ENCODE measurements around the gene TMEM69. TPM values are rescaled to one million over a fixed set of nuclear protein-coding genes. Genes with fewer than 3 reads are reported as not detected.

TMEM69 gene
- total RNA-seq, 1 experiment from 2014 or later, result 39.3 TPM

DNA sequence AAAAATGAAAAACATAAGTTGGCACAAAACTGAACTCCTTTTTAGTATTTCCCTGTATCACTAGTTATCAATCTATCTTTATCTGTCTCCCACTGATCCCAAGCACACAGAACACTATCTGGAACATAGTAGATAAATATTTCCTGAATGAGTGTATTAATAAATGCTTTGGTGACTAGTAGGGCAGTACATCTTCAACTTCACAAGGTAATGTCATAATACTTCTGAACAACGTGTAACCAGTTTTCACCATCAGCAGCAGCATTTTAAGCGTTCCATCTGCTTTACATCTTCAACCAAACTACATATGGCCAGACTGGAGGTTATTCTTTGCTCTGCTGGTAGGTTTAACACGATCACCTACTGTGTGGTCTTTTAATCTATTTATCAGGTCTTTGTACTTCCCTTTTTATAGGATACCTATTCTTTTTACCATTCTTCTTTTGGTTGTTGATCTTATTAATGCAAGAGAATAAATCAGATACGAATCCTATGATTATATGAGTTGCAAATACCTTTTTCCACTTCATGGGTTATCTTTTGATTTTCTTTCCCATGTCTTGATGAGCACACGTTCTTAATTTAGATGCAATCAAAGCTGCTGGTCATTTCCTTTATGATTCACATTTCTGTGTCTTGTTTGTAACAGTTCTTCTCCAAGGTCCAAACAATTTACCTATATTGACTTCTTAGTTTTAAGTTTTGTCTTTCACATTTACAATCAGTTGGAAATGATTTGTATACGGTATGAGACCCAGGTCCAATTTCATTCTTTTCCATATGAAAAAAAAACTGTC lies 17.9 kb upstream of the TMEM69 start:
- H3K9me2 ChIP-seq (ENCODE audit: insufficient read depth), result no peaks in the 10 kb centered on the region
- RAD21 ChIA-PET (ENCODE audit: low non-redundant PET in 1 of 2, low total read pairs in 2 of 2, uncharacterized antibody in 2 of 2, unreplicated experiment in 2 of 2), result no interaction called here
- peaks cover 12% of the 10 kb centered on the region for H4K20me1 ChIP-seq (ENCODE audit: insufficient read depth)
- H3K9me3 ChIP-seq (ENCODE audit: control insufficient read depth in 1 of 2, insufficient read depth in 1 of 2, low read depth in 1 of 2, low read length in 2 of 2), result no peaks in the 10 kb centered on the region
- H3K27me3 ChIP-seq (ENCODE audit: insufficient read depth, low read length), result no peaks in the 10 kb centered on the region
- H3K9ac ChIP-seq (ENCODE audit: low read length), result no peak overlapping the region
- no peak overlapping the region for H3K27ac ChIP-seq (ENCODE audit: low read depth, low read length)
- CTCF ChIA-PET, result no interaction called here
- no TSS peak for BruUV-seq (replicated peaks)
- no peak overlapping the region for H3K4me3 ChIP-seq (replicated peaks in 1 of 2; ENCODE audit: low read depth in 1 of 2, low read length in 2 of 2)
- no peaks in the 10 kb centered on the region for H3K4me1 ChIP-seq (ENCODE audit: control insufficient read depth in 1 of 2, insufficient read depth in 2 of 2, low read length in 2 of 2)
- POLR2A ChIA-PET, result no interaction called here
- intact Hi-C loops (cut with micrococcal nuclease), result no loop called here
- H3K36me3 ChIP-seq (ENCODE audit: control insufficient read depth in 1 of 2, insufficient read depth in 2 of 2, low read length in 2 of 2), result 0 out of 4 replicates have a peak, but pooled peaks cover 0 to 7% of the 10 kb centered on the region in 2 experiments
- no peak overlapping the region for H2AFZ ChIP-seq (ENCODE audit: low read depth, low read length, poor library complexity, severe bottlenecking)
- H3K4me2 ChIP-seq (ENCODE audit: low read length), result no peak overlapping the region
- no peak for TF ChIP-seq TCF7L2 (IDR thresholded peaks at IDR 0.05; ENCODE audit: borderline replicate concordance, extremely low read depth, insufficient read depth, insufficient read length)
- no peak for TF ChIP-seq EZH2 (IDR thresholded peaks at IDR 0.05)
- TF ChIP-seq ELF1 (IDR thresholded peaks at IDR 0.05; ENCODE audit: borderline replicate concordance, low read depth), result no peak
- TF ChIP-seq ZFX (IDR thresholded peaks at IDR 0.05), result no peak
- no peak for TF ChIP-seq FOSL1 (IDR thresholded peaks at IDR 0.05; ENCODE audit: low read depth)
- TF ChIP-seq, protein P1, sequence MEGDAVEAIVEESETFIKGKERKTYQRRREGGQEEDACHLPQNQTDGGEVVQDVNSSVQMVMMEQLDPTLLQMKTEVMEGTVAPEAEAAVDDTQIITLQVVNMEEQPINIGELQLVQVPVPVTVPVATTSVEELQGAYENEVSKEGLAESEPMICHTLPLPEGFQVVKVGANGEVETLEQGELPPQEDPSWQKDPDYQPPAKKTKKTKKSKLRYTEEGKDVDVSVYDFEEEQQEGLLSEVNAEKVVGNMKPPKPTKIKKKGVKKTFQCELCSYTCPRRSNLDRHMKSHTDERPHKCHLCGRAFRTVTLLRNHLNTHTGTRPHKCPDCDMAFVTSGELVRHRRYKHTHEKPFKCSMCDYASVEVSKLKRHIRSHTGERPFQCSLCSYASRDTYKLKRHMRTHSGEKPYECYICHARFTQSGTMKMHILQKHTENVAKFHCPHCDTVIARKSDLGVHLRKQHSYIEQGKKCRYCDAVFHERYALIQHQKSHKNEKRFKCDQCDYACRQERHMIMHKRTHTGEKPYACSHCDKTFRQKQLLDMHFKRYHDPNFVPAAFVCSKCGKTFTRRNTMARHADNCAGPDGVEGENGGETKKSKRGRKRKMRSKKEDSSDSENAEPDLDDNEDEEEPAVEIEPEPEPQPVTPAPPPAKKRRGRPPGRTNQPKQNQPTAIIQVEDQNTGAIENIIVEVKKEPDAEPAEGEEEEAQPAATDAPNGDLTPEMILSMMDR (IDR thresholded peaks at IDR 0.05 in 2 of 3, conservative IDR thresholded peaks at IDR 0.05 in 1 of 3; ENCODE audit: borderline replicate concordance in 1 of 3, insufficient read depth in 1 of 3, low read depth in 2 of 3, low read length in 2 of 3), result no peak
- ATAC-seq, result no peak
- DNase-seq (ENCODE audit: low read depth, low spot score), result no peak
- peaks cover 99% of the 10 kb centered on the region for H3K79me2 ChIP-seq (ENCODE audit: insufficient read depth, low read length)

DNA sequence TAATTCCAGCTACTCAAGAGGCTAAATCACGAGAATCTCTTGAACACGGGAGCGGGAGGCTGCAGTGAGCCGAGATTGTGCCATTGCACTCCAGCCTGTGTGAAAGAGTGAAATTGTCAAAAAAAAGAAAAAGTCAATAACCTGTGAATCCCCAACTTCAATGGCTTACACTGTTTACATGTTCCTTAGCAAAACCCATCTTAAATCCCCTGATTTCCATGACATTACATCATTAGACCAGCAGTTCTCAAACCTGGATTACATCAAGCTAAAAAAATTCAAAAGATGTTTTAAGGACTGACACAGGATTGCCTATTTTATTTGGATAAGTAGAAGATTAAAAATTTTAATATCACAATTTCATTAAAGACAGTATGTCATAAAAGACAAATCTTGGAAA lies 14.0 kb upstream of the TMEM69 start:
- no peaks in the 10 kb centered on the region for H3K9me2 ChIP-seq (ENCODE audit: insufficient read depth)
- H3K79me2 ChIP-seq (ENCODE audit: insufficient read depth, low read length), result peaks cover 97% of the 10 kb centered on the region
- DNase-seq (ENCODE audit: low read depth, low spot score), result no peak
- H3K9ac ChIP-seq (ENCODE audit: low read length), result no peak overlapping the region
- no peak overlapping the region for H3K27ac ChIP-seq (ENCODE audit: low read depth, low read length)
- H2AFZ ChIP-seq (ENCODE audit: low read depth, low read length, poor library complexity, severe bottlenecking), result no peak overlapping the region
- ATAC-seq, result no peak
- H3K4me1 ChIP-seq (ENCODE audit: control insufficient read depth in 1 of 2, insufficient read depth in 2 of 2, low read length in 2 of 2), result no peaks in the 10 kb centered on the region
- H3K36me3 ChIP-seq (ENCODE audit: control insufficient read depth in 1 of 2, insufficient read depth in 2 of 2, low read length in 2 of 2), result 0 out of 4 replicates have a peak, but pooled peaks cover 0 to 7% of the 10 kb centered on the region in 2 experiments
- intact Hi-C loops (cut with micrococcal nuclease), result no loop called here
- H3K9me3 ChIP-seq (ENCODE audit: control insufficient read depth in 1 of 2, insufficient read depth in 1 of 2, low read depth in 1 of 2, low read length in 2 of 2), result no peaks in the 10 kb centered on the region
- no peak overlapping the region for H3K4me2 ChIP-seq (ENCODE audit: low read length)
- CTCF ChIA-PET, result no interaction called here
- POLR2A ChIA-PET, result no interaction called here
- RAD21 ChIA-PET (ENCODE audit: low non-redundant PET in 1 of 2, low total read pairs in 2 of 2, uncharacterized antibody in 2 of 2, unreplicated experiment in 2 of 2), result no interaction called here
- no TSS peak for BruUV-seq (replicated peaks)
- H4K20me1 ChIP-seq (ENCODE audit: insufficient read depth), result peaks cover 12% of the 10 kb centered on the region
- H3K27me3 ChIP-seq (ENCODE audit: insufficient read depth, low read length), result no peaks in the 10 kb centered on the region
- TF ChIP-seq YY1 (IDR thresholded peaks at IDR 0.05; ENCODE audit: extremely low read depth, insufficient replicate concordance, low read depth, low read length) (no peak), ELF1 (IDR thresholded peaks at IDR 0.05; ENCODE audit: borderline replicate concordance, low read depth) (no peak), POLR2A (IDR thresholded peaks at IDR 0.05; ENCODE audit: borderline replicate concordance, extremely low read depth, insufficient read depth, insufficient read length) (no peak), TCF7L2 (IDR thresholded peaks at IDR 0.05; ENCODE audit: borderline replicate concordance, extremely low read depth, insufficient read depth, insufficient read length) (no peak), EGR1 (IDR thresholded peaks at IDR 0.05; ENCODE audit: low read depth) (no peak), CEBPB (IDR thresholded peaks at IDR 0.05; ENCODE audit: low read depth) (no peak), ZNF274 (IDR thresholded peaks at IDR 0.05; ENCODE audit: low read depth, low read length) (no peak)
- TF ChIP-seq, protein P2, sequence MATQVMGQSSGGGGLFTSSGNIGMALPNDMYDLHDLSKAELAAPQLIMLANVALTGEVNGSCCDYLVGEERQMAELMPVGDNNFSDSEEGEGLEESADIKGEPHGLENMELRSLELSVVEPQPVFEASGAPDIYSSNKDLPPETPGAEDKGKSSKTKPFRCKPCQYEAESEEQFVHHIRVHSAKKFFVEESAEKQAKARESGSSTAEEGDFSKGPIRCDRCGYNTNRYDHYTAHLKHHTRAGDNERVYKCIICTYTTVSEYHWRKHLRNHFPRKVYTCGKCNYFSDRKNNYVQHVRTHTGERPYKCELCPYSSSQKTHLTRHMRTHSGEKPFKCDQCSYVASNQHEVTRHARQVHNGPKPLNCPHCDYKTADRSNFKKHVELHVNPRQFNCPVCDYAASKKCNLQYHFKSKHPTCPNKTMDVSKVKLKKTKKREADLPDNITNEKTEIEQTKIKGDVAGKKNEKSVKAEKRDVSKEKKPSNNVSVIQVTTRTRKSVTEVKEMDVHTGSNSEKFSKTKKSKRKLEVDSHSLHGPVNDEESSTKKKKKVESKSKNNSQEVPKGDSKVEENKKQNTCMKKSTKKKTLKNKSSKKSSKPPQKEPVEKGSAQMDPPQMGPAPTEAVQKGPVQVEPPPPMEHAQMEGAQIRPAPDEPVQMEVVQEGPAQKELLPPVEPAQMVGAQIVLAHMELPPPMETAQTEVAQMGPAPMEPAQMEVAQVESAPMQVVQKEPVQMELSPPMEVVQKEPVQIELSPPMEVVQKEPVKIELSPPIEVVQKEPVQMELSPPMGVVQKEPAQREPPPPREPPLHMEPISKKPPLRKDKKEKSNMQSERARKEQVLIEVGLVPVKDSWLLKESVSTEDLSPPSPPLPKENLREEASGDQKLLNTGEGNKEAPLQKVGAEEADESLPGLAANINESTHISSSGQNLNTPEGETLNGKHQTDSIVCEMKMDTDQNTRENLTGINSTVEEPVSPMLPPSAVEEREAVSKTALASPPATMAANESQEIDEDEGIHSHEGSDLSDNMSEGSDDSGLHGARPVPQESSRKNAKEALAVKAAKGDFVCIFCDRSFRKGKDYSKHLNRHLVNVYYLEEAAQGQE (IDR thresholded peaks at IDR 0.05; ENCODE audit: low read depth), result no peak
- no peak overlapping the region for H3K4me3 ChIP-seq (replicated peaks in 1 of 2; ENCODE audit: low read depth in 1 of 2, low read length in 2 of 2)

Measured in HCT116 (cell line).